ENCODE data around the gene PPP3CB. TPM values are rescaled to one million over a fixed set of nuclear protein-coding genes. Genes with fewer than 3 reads are reported as not detected.
"Not testable (repeated sequence)": the region's sequence is repeated elsewhere in the genome, so short reads cannot be mapped to it uniquely, and the experiment has no call there.

The PPP3CB gene
- total RNA-seq, 3 donors from 2014 or later (not counting 1 experiment from before 2014, with no cell fraction given), result 38.7 to 49.9 (median 41.2) TPM

DNA sequence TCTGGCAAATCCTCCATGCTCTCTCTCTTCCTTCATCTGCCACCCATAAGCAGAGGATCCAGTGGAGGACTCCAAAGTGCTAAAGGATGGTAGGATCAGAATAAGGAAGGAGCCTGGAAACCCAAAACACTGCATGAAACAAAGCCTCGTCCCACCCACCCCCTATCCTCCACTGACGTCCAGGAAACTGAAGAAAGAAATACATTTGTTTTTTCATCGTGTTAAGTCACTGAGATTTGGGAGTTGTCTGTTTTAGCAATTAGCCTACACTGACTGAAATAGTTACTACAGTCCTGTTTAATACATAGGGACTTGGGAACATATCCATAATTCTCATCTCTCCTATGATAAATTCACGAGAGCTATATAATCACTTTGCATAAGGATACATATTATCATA, 96.8 kb downstream of the PPP3CB start:
- DNase-seq (no peak), ATAC-seq (no peak)
- no peaks in the 10 kb centered on the region for H3K4me1 ChIP-seq (ENCODE audit: control insufficient read depth, insufficient read depth, low read length)
- no peaks in the 10 kb centered on the region for H3K36me3 Mint-ChIP-seq
- no peak overlapping the region for H3K27ac ChIP-seq (ENCODE audit: low read length)
- H3K4me3 ChIP-seq (ENCODE audit: low read length), result no peak overlapping the region
- WGBS (ENCODE audit: insufficient coverage), result 95% methylated on average over 2 of the region's 4 CpGs
- no peaks in the 10 kb centered on the region for H3K27me3 ChIP-seq (ENCODE audit: control insufficient read depth, insufficient read depth, low read length)
- TF ChIP-seq, protein P1, sequence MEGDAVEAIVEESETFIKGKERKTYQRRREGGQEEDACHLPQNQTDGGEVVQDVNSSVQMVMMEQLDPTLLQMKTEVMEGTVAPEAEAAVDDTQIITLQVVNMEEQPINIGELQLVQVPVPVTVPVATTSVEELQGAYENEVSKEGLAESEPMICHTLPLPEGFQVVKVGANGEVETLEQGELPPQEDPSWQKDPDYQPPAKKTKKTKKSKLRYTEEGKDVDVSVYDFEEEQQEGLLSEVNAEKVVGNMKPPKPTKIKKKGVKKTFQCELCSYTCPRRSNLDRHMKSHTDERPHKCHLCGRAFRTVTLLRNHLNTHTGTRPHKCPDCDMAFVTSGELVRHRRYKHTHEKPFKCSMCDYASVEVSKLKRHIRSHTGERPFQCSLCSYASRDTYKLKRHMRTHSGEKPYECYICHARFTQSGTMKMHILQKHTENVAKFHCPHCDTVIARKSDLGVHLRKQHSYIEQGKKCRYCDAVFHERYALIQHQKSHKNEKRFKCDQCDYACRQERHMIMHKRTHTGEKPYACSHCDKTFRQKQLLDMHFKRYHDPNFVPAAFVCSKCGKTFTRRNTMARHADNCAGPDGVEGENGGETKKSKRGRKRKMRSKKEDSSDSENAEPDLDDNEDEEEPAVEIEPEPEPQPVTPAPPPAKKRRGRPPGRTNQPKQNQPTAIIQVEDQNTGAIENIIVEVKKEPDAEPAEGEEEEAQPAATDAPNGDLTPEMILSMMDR (IDR thresholded peaks at IDR 0.05), result no peak
- peaks cover 33% of the 10 kb centered on the region for H3K36me3 ChIP-seq (ENCODE audit: control insufficient read depth, insufficient read depth, low read length)
- intact Hi-C loops (cut with micrococcal nuclease), result no loop called here
- no peaks in the 10 kb centered on the region for H3K9me3 ChIP-seq (ENCODE audit: control insufficient read depth, insufficient read depth, low read length)
- H3K27me3 Mint-ChIP-seq (ENCODE audit: low read depth in 2 of 2), result no peaks in the 10 kb centered on the region
- H3K9me3 Mint-ChIP-seq, result no peaks in the 10 kb centered on the region
- H3K27ac Mint-ChIP-seq, result no peak overlapping the region
- peaks cover 6 to 14% of the 10 kb centered on the region in 2 donors for H3K4me1 Mint-ChIP-seq
- no peak overlapping the region for H3K4me3 Mint-ChIP-seq

DNA sequence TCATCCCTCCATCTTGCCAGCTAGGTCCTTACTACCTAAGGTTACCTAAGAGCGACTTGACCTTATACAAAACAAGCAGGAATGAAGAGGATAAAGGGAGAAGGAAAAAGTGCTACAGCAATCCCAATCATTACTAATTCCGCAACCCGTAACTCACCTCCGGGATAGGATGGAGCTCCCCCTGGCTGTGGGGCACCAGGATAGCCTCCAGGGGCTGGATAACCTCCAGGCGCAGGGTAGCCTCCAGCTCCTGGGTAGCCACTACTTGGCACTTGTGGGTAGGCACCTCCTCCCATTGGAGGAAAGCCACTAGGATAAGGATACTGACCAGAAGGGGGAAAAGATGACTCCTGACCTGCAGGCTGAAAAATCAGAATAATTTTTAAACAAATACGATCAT, 97.8 kb downstream of the PPP3CB start:
- Histone ChIP-seq H3K4me1 (ENCODE audit: control insufficient read depth, insufficient read depth, low read length) (no peaks in the 10 kb centered on the region), H3K27ac (ENCODE audit: low read length) (no peak overlapping the region), H3K36me3 (ENCODE audit: control insufficient read depth, insufficient read depth, low read length) (peaks cover 33% of the 10 kb centered on the region), H3K9me3 (ENCODE audit: control insufficient read depth, insufficient read depth, low read length) (no peaks in the 10 kb centered on the region), H3K4me3 (ENCODE audit: low read length) (no peak overlapping the region), H3K27me3 (ENCODE audit: control insufficient read depth, insufficient read depth, low read length) (no peaks in the 10 kb centered on the region)
- TF ChIP-seq, protein P1 (IDR thresholded peaks at IDR 0.05), result no peak
- 98% methylated on average over 5 of the region's 6 CpGs for WGBS (ENCODE audit: insufficient coverage)
- Mint-ChIP-seq H3K27ac (peak overlapping the region in 1 of 2 donors; percentile 29), H3K9me3 (no peaks in the 10 kb centered on the region), H3K4me3 (no peak overlapping the region), H3K36me3 (no peaks in the 10 kb centered on the region), H3K27me3 (ENCODE audit: low read depth in 2 of 2) (no peaks in the 10 kb centered on the region), H3K4me1 (peaks cover 6 to 14% of the 10 kb centered on the region in 2 donors)
- no peak for DNase-seq
- ATAC-seq, result no peak
- intact Hi-C loops (cut with micrococcal nuclease), result no loop called here

DNA sequence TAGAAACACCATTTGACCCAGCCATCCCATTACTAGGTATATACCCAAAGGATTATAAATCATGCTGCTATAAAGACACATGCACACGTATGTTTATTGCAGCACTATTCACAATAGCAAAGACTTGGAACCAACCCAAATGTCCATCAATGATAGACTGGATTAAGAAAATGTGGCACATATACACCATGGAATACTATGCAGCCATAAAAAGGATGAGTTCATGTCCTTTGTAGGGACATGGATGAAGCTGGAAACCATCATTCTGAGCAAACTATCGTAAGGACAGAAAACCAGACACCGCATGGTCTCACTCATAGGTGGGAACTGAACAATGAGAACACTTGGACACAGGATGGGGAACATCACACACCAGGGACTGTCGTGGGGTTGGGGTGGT, 101.5 kb downstream of the PPP3CB start:
- H3K27me3 ChIP-seq (ENCODE audit: control insufficient read depth, insufficient read depth, low read length); H3K4me1 ChIP-seq (ENCODE audit: control insufficient read depth, insufficient read depth, low read length); H3K9me3 Mint-ChIP-seq; intact Hi-C loops (cut with micrococcal nuclease); H3K4me3 ChIP-seq (ENCODE audit: low read length); H3K27ac ChIP-seq (ENCODE audit: low read length); H3K9me3 ChIP-seq (ENCODE audit: control insufficient read depth, insufficient read depth, low read length); H3K4me3 Mint-ChIP-seq; H3K27ac Mint-ChIP-seq; ATAC-seq; DNase-seq; H3K4me1 Mint-ChIP-seq; H3K27me3 Mint-ChIP-seq (ENCODE audit: low read depth in 2 of 2); H3K36me3 Mint-ChIP-seq: not testable (repeated sequence)
- H3K36me3 ChIP-seq (ENCODE audit: control insufficient read depth, insufficient read depth, low read length), result peaks cover 37% of the 10 kb centered on the region
- WGBS (ENCODE audit: insufficient coverage), result 93% methylated on average over 3 of the region's 4 CpGs

DNA sequence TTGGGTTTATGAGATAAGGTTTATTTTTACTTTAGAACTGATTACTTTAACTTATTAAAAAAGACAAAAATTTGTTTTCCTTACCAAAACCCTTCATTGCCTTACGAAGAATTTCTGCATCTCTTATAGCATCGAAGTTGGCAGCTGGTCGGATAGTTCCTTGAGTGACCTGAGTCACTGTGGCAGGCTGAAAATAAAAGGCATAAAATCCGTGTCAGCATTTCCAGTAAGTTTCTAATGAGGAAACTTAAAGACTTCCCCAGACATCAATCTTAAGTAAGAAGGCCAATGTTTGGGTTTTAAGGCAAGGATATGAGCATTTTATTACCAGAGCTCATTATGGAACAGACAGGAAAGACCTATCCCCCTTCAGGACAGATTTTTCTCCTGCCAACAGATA, 107.6 kb downstream of the PPP3CB start:
- Mint-ChIP-seq H3K36me3 (peaks cover 12% of the 10 kb centered on the region), H3K27me3 (ENCODE audit: low read depth in 2 of 2) (no peaks in the 10 kb centered on the region), H3K4me3 (no peak overlapping the region), H3K4me1 (peaks cover 0 to 4% of the 10 kb centered on the region in 2 donors), H3K27ac (no peak overlapping the region), H3K9me3 (no peaks in the 10 kb centered on the region)
- Histone ChIP-seq H3K27ac (ENCODE audit: low read length) (no peak overlapping the region), H3K9me3 (ENCODE audit: control insufficient read depth, insufficient read depth, low read length) (no peaks in the 10 kb centered on the region), H3K27me3 (ENCODE audit: control insufficient read depth, insufficient read depth, low read length) (no peaks in the 10 kb centered on the region), H3K36me3 (ENCODE audit: control insufficient read depth, insufficient read depth, low read length) (peaks cover 57% of the 10 kb centered on the region), H3K4me1 (ENCODE audit: control insufficient read depth, insufficient read depth, low read length) (no peaks in the 10 kb centered on the region), H3K4me3 (ENCODE audit: low read length) (no peak overlapping the region)
- intact Hi-C loops (cut with micrococcal nuclease), result no loop called here
- 95% methylated on average over 4 of the region's 4 CpGs for WGBS (ENCODE audit: insufficient coverage)
- no peak for DNase-seq
- TF ChIP-seq, protein P1 (IDR thresholded peaks at IDR 0.05), result no peak
- ATAC-seq, result no peak

Measured in natural killer cell (primary cell).